C4-2B (cell line): Measurements from ENCODE around the gene CKS2.

Source experiments
- H3K27ac ChIP-seq: fragments of 450-650 bp; 2 replicates; pipeline ENCODE4 v1.5.1; 2017
- ZFX ChIP-seq: fragments of 450-650 bp; IDR thresholded peaks from 2 replicates; pipeline ENCODE4 v1.6.1; 2017
- TF ChIP-seq, protein P1 (sequence below): fragments of 450-650 bp; conservative IDR thresholded peaks from 2 replicates; pipeline ENCODE4 v1.5.1; 2017; ENCODE audit warnings: mild to moderate bottlenecking

CKS2 gene

DNA sequence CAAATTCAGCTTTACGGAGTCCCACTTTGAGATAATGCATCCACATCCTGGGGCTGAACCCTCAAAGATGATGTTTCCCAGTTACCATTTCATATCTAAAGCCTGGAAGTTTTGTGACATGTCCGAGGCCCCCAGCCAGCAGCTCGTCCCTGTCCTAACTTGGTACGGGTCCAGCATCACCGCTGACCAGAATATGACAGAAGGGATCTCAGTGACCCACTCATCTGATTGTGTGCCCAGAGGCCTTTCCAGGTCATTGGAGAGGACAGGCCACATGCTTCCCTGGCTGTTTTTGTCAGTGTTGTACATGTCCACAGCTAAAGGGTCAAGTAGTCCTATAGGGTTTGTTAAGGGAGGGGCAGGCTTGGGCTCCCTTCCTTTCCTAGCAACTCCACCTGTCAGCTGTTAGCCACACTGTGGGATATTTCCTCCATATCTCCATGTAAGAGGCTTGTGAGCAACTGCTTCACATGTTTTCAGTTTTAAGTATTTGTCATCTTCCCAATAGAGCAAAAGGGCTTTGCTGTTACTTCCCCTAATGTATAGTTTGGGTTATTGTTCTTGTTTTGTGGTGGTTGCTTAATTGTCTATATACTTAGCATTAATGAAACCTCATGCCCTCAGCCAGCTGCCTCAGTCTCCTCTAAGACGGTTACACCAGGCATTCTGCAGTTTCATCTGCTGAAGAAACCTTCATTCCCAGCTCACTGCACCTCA lies 40.7 kb downstream of the CKS2 start:
- H3K27ac ChIP-seq: no peak overlapping the region
- TF ChIP-seq ZFX: no peak
- TF ChIP-seq, protein P1, sequence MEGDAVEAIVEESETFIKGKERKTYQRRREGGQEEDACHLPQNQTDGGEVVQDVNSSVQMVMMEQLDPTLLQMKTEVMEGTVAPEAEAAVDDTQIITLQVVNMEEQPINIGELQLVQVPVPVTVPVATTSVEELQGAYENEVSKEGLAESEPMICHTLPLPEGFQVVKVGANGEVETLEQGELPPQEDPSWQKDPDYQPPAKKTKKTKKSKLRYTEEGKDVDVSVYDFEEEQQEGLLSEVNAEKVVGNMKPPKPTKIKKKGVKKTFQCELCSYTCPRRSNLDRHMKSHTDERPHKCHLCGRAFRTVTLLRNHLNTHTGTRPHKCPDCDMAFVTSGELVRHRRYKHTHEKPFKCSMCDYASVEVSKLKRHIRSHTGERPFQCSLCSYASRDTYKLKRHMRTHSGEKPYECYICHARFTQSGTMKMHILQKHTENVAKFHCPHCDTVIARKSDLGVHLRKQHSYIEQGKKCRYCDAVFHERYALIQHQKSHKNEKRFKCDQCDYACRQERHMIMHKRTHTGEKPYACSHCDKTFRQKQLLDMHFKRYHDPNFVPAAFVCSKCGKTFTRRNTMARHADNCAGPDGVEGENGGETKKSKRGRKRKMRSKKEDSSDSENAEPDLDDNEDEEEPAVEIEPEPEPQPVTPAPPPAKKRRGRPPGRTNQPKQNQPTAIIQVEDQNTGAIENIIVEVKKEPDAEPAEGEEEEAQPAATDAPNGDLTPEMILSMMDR: no peak

- H3K27ac ChIP-seq: no peak overlapping the region
- TF ChIP-seq, protein P1: no peak
- TF ChIP-seq ZFX: no peak
Measured at GRCh38 chr9:89352451-89352850, 41.5 kb downstream of the CKS2 start.

GRCh38 chr9:89352874-89353649 lies 42.1 kb downstream of the CKS2 start:
- no peak for TF ChIP-seq ZFX
- TF ChIP-seq, protein P1: no peak
- no peak overlapping the region for H3K27ac ChIP-seq

GRCh38 chr9:89353989-89354388 lies 43.0 kb downstream of the CKS2 start:
- no peak overlapping the region for H3K27ac ChIP-seq

GRCh38 chr9:89354471-89354870 lies 43.5 kb downstream of the CKS2 start:
- TF ChIP-seq, protein P1: no peak
- TF ChIP-seq ZFX: no peak
- no peak overlapping the region for H3K27ac ChIP-seq

More at GRCh38 chr9:89353989-89354388, 43.0 kb downstream of the CKS2 start:
- TF ChIP-seq, protein P1: no peak
- no peak for TF ChIP-seq ZFX

DNA sequence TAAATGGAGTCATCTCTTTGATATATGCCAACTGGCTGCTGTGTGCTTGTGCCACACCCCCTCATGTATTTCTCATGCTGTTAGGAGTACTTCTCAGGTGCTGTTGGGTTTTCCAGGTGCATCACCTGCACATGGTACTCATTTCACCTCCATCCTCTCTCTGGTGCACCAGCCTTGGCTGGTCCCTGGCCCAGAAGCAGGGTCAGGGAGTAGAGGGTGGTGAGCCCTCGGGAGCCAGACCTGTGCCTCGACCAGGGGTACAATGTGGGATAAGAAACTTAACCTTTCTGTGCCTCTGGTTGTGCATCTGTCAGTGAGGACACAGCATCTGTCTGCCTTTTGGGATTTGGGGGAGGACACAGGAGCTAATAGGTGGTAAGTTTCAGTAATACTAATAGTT lies 45.8 kb downstream of the CKS2 start:
- no peak for TF ChIP-seq ZFX
- no peak overlapping the region for H3K27ac ChIP-seq

DNA sequence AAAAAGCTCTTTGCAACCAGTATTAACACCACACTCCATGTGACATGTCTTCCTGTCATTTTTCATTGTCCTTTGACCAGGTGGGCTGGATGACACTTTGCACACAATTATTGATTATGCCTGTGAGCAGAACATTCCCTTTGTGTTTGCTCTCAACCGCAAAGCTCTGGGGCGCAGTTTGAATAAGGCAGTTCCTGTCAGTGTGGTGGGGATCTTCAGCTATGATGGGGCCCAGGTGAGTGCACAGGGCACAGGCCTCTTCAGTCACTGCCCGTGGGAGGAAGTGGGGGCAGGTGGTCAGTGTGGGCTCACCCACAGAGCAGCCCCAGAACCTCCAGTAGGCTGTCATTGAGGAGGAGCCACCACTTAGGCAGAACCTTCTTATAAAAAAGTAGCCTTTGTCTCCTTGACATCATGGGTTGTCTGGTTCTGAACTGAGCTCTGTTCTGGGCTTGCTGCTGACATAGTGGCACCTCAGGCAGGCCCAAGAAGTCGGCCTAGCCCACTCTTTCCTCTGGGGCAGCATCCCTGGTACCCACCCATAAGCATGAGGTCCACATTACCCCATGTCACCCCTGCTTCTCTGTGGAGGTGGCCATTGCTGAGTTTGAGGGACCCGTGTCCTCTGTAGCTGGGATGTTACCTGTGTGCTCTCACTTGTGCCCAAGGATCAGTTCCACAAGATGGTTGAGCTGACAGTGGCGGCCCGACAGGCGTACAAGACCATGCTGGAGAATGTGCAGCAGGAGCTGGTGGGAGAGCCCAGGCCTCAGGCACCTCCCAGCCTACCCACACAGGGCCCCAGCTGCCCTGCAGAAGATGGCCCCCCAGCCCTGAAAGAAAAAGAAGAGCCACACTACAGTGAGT lies 46.6 kb downstream of the CKS2 start:
- TF ChIP-seq, protein P1: no peak
- no peak for TF ChIP-seq ZFX
- no peak overlapping the region for H3K27ac ChIP-seq
